Osteoblast (primary cell): ENCODE measurements around the gene SPRED3. TPM values are rescaled to one million over a fixed set of nuclear protein-coding genes. Genes with fewer than 3 reads are reported as not detected.

ENCODE experiments used
- DNase-seq: peaks from one replicate; pipeline ENCODE4 v3.0.0; 2011; ENCODE audit warnings: low spot score, mixed read lengths; ENCODE audit not compliant: insufficient read length; ENCODE audit errors: missing footprints
- H2AFZ ChIP-seq: 2 replicates; pipeline ENCODE4 v1.6.0; 2011; ENCODE audit warnings: mild to moderate bottlenecking, low read length
- H3K27ac ChIP-seq: 2 replicates; pipeline ENCODE4 v1.5.1; 2011; ENCODE audit warnings: mild to moderate bottlenecking, low read depth, low read length, moderate library complexity
- H3K27me3 ChIP-seq: 2 replicates; pipeline ENCODE4 v1.6.0; 2012; ENCODE audit warnings: mild to moderate bottlenecking, control low read depth, inconsistent platforms, low read length, moderate library complexity; ENCODE audit not compliant: insufficient read depth
- H3K36me3 ChIP-seq: 2 replicates; pipeline ENCODE4 v1.5.1; 2011; ENCODE audit warnings: mild to moderate bottlenecking, low read length, control low read depth, moderate library complexity; ENCODE audit not compliant: insufficient read depth
- H3K4me1 ChIP-seq: 2 replicates; pipeline ENCODE4 v1.5.1; 2011; ENCODE audit warnings: mild to moderate bottlenecking, low read length, control low read depth, moderate library complexity; ENCODE audit not compliant: insufficient read depth
- H3K4me2 ChIP-seq: 2 replicates; pipeline ENCODE4 v1.6.0; 2011; ENCODE audit warnings: mild to moderate bottlenecking, low read length; ENCODE audit not compliant: insufficient read depth
- H3K4me3 ChIP-seq: fragments of 200-600 bp; sonication (generic); 3 replicates; pipeline ENCODE4 v1.5.1; 2012; ENCODE audit warnings: mild to moderate bottlenecking, low read length, inconsistent platforms; ENCODE audit not compliant: insufficient read depth
- H3K79me2 ChIP-seq: 2 replicates; pipeline ENCODE4 v1.6.0; 2012; ENCODE audit warnings: mild to moderate bottlenecking, low read length, control low read depth, inconsistent platforms; ENCODE audit not compliant: insufficient read depth
- H3K9me3 ChIP-seq: 2 replicates; pipeline ENCODE4 v1.5.1; 2011; ENCODE audit warnings: low read depth, low read length, control low read depth
- H4K20me1 ChIP-seq: 2 replicates; pipeline ENCODE4 v1.6.0; 2012; ENCODE audit warnings: mild to moderate bottlenecking, low read length, control low read depth; ENCODE audit not compliant: insufficient read depth
- total RNA-seq: library from RNA; depleted of rRNA; stranded (reverse); fragments of >200 nt; gene quantifications from 2 replicates; pipeline ENCODE4 v1.2.3, GENCODE V29; 2012
- TF ChIP-seq, protein P1 (sequence below): IDR thresholded peaks from 2 replicates; pipeline ENCODE4 v1.5.1; 2011; ENCODE audit warnings: mild to moderate bottlenecking, low read depth, low read length, moderate library complexity; ENCODE audit errors: extremely low read depth

SPRED3 gene
- total RNA-seq, 1 donor = 2.2 TPM

- no peak overlapping the region for H2AFZ ChIP-seq
- H3K4me1 ChIP-seq = no peaks in the 10 kb centered on the region
- no peak overlapping the region for H3K27ac ChIP-seq
- no peaks in the 10 kb centered on the region for H4K20me1 ChIP-seq
- TF ChIP-seq, protein P1, sequence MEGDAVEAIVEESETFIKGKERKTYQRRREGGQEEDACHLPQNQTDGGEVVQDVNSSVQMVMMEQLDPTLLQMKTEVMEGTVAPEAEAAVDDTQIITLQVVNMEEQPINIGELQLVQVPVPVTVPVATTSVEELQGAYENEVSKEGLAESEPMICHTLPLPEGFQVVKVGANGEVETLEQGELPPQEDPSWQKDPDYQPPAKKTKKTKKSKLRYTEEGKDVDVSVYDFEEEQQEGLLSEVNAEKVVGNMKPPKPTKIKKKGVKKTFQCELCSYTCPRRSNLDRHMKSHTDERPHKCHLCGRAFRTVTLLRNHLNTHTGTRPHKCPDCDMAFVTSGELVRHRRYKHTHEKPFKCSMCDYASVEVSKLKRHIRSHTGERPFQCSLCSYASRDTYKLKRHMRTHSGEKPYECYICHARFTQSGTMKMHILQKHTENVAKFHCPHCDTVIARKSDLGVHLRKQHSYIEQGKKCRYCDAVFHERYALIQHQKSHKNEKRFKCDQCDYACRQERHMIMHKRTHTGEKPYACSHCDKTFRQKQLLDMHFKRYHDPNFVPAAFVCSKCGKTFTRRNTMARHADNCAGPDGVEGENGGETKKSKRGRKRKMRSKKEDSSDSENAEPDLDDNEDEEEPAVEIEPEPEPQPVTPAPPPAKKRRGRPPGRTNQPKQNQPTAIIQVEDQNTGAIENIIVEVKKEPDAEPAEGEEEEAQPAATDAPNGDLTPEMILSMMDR = no peak
- H3K36me3 ChIP-seq = no peaks in the 10 kb centered on the region
- no peak overlapping the region for H3K4me3 ChIP-seq
- no peaks in the 10 kb centered on the region for H3K9me3 ChIP-seq
- no peaks in the 10 kb centered on the region for H3K79me2 ChIP-seq
- no peak overlapping the region for H3K4me2 ChIP-seq
- H3K27me3 ChIP-seq = peaks cover 3% of the 10 kb centered on the region
- no peak for DNase-seq
These were observed 18.9 kb upstream of the SPRED3 start for GRCh38 chr19:38369584-38369983.

DNA sequence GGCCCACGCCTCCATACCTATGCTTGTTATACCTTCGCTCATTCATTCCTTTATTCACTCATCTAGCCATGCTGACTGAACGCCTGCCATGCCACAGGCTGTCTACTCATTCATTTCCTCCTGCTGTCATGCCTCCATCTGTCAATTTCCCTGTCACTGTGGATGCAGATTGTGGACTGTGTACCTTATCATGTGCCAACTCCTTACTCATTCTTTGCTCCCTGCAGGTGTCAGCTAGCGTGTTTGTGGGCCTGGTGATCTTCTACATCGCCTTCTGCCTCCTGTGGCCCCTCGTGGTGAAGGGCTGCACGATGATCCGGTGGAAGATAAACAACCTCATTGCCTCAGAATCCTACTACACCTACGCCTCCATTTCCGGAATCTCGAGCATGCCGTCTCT is 18.2 kb upstream of the SPRED3 start:
- Histone ChIP-seq H3K27me3 (peaks cover 3% of the 10 kb centered on the region), H3K4me1 (no peaks in the 10 kb centered on the region), H3K36me3 (no peaks in the 10 kb centered on the region), H2AFZ (no peak overlapping the region), H4K20me1 (peaks cover 4% of the 10 kb centered on the region), H3K9me3 (no peaks in the 10 kb centered on the region), H3K4me3 (no peak overlapping the region), H3K27ac (no peak overlapping the region), H3K79me2 (peaks cover 6% of the 10 kb centered on the region), H3K4me2 (no peak overlapping the region)
- TF ChIP-seq, protein P1 = no peak
- DNase-seq = peak; percentile 5

- peak; percentile 48 for DNase-seq
- no peak overlapping the region for H3K4me3 ChIP-seq
- H3K4me1 ChIP-seq = peaks cover 7% of the 10 kb centered on the region
- H3K4me2 ChIP-seq = no peak overlapping the region
- H3K9me3 ChIP-seq = no peaks in the 10 kb centered on the region
- peaks cover 3% of the 10 kb centered on the region for H3K27me3 ChIP-seq
- H2AFZ ChIP-seq = no peak overlapping the region
- no peaks in the 10 kb centered on the region for H3K36me3 ChIP-seq
- TF ChIP-seq, protein P1 = no peak
- H3K79me2 ChIP-seq = peaks cover 14% of the 10 kb centered on the region
- H3K27ac ChIP-seq = no peak overlapping the region
- peaks cover 10% of the 10 kb centered on the region for H4K20me1 ChIP-seq
These were observed 17.4 kb upstream of the SPRED3 start for GRCh38 chr19:38371081-38371480.

DNA sequence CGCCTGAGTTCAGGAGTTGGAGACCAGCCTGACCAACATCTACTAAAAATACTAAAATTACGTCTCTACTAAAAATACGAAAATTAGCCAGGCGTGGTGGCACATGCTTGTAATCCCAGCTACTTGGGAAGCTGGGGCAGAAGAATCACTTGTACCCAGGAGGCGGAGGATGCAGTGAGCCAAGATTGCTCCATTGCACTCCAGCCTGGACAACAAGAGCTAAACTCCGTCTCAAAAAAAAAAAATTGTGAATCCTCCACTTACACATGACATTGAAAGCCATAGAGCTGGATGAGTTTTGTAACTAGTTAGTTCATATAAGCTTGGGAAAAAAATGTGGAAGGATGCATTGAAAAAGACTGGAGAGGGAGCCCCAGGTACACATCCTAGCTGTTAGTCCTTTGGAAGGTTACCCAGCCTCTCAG is 14.6 kb upstream of the SPRED3 start:
- H3K4me2 ChIP-seq = peak overlapping the region; percentile 72
- H4K20me1 ChIP-seq = peaks cover 25% of the 10 kb centered on the region
- H3K4me1 ChIP-seq = peaks cover 15% of the 10 kb centered on the region
- TF ChIP-seq, protein P1 = no peak
- DNase-seq = no peak
- H3K4me3 ChIP-seq = peak overlapping the region; percentile 98
- peaks cover 1% of the 10 kb centered on the region for H3K27me3 ChIP-seq
- peaks cover 13% of the 10 kb centered on the region for H3K36me3 ChIP-seq
- H3K9me3 ChIP-seq = no peaks in the 10 kb centered on the region
- H3K27ac ChIP-seq = peak overlapping the region; percentile 31
- H3K79me2 ChIP-seq = peaks cover 43% of the 10 kb centered on the region
- H2AFZ ChIP-seq = peak overlapping the region; percentile 77
